GM19324 (cell line): ENCODE measurements around the gene TEX52.

Experiments used
- ATAC-seq: cut with Tn5 transposase; IDR thresholded peaks from one replicate; pipeline ENCODE4 v1.9.1; 2021; ENCODE audit warnings: mild to moderate bottlenecking, moderate library complexity; ENCODE audit not compliant: unreplicated experiment, low FRiP score

Gene TEX52

GRCh38 chr12:2857021-2857431 is at the start of gene TEX52:
Gene TEX52 (minus strand): TSS chr12:2857039. CDS start chr12:2857026, 13 bp downstream.
- ATAC-seq = no peak

DNA sequence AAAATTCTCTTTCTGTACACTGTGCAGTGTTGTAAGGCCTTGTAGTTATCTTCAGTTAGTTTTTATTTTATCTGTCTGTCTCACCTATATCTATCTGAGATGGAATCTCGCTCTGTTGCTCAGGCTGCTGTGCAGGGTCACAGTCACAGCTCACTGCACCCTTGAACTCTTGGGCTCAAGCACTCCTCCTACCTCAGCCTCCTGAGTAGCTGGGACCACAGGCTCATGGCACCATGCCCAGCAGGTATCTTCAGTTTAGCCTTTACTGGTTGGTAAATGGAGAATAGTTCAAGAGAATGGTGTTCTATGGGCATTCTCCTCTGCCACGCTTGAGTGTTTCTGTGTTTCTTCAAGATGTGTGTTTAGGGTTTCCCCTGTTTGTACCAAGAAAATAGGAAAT is 47.4 kb upstream of the TEX52 start:
- ATAC-seq = no peak

DNA sequence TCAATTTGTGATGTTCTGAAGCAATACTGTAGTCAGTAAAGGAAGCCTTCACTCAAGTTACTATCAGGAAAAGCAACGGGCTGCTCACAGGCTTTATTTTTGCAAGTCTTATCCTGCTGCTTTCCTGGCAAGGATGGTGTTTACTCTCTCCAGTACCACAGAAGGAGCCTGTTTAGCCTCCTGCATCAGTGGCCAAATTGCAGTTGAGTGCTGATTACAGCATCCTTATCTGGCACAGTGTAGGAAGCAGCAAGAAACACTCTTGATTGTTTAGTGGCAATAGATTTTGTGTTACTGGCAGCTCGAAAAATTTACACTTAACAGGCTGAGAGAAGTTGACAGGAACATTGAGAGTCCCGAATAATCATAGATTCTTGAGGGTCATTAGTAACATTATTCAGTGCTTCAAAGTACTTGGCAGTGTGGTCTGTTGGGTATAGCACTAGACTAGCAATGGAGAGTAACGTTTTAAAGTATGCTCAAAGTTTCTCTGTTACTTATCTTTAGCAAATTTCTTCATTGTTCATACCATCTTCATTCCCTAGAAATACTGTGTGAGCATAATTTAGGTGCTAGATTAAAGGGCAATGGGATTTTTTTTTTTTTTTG is 45.5 kb upstream of the TEX52 start:
- ATAC-seq = no peak

GRCh38 chr12:2900642-2901041 is 43.8 kb upstream of the TEX52 start:
- ATAC-seq = no peak

DNA sequence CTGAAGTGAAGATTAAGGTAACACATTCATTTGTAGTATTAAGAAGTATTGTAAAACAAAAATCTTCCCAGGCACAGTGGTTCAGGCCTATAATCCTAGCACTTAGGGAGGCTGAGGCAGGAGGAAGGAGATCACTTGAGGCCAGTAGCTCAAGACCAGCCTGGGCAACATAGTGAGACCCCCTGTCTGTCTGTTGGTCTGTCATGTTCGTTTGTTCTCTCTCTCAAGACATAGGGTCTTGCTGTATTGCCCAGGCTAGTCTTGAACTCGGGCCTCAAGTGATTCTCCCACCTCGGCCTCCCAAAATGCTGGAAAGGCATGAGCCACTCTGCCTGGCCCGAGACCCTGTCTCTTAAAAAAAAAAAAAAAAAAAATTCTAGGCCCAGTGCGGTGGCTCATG is 40.6 kb upstream of the TEX52 start:
- no peak for ATAC-seq

DNA sequence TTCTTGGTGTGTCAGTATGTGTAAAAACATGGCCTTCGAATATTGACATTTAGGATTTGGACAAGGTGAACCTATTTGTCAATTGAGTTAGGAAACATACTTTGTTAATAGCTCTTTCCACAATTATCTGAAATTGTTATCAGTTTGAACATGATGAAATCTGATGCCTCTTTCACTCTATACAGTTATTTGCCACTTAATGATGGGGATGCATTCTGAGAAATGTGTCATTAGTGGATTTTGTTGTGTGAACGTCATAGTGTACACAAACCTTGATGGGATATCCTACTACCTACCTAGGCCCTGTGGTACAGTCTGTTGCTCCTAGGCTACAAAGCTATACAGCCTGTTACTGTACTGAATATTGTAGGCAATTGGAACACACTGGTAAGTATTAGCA is 38.7 kb upstream of the TEX52 start:
- no peak for ATAC-seq

GRCh38 chr12:2895051-2895451 is 38.2 kb upstream of the TEX52 start:
- no peak for ATAC-seq

DNA sequence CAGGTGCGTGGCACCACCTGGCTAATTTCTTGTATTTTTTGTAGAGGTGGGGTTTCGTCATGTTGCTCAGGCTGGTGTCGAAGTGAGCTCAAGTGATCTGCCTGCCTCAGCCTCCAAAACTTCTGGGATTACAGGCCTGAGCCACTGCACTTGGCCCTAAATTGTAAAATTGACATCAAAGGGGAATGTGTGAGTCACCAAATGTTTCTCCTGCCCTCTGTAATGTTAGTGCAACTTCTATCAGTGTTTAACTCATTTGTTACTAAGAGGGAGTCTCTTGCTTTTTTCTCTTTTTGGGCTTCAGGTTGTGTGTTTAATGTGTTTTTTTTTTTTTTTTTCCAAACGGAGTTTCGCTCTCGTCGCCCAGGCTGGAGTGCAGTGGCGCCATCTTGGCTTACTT is 36.2 kb upstream of the TEX52 start:
- no peak for ATAC-seq

- ATAC-seq = no peak
Observed at GRCh38 chr12:2892246-2892645, 35.4 kb upstream of the TEX52 start.

GRCh38 chr12:2891240-2892053 is 34.6 kb upstream of the TEX52 start:
- no peak for ATAC-seq

- ATAC-seq = peak; percentile 99
Observed at GRCh38 chr12:2890388-2891239, 33.8 kb upstream of the TEX52 start, which contains the start of gene TULP3. Gene TULP3 (plus strand): TSS chr12:2890891. CDS start chr12:2890948, 57 bp downstream.

GRCh38 chr12:2890001-2890387 is 33.2 kb upstream of the TEX52 start:
- ATAC-seq = no peak

GRCh38 chr12:2886768-2887450 is 30.1 kb upstream of the TEX52 start:
- ATAC-seq = no peak

- no peak for ATAC-seq
Observed at GRCh38 chr12:2884810-2885209, 28.0 kb upstream of the TEX52 start.

DNA sequence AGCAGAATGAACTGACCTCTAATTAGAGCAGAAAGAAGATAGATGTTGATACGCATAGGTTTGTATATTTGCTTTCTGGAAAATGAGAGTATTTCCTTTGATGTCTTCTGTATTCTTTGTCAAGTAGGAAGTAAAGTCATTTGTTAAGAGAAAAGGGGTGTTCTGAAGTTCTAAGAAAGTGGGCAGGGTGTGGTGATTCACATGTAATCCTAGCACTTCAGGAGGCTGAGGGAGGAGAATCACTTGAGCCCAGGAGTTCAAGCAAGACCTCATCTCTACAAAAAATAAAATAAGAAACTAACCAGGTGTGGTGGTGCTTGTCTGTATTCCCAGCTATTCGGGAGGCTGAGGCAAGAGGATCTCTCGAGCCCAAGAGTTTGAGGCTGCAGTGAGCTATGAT is 23.0 kb upstream of the TEX52 start:
- no peak for ATAC-seq

GRCh38 chr12:2877953-2878732 is 21.3 kb upstream of the TEX52 start:
- no peak for ATAC-seq

DNA sequence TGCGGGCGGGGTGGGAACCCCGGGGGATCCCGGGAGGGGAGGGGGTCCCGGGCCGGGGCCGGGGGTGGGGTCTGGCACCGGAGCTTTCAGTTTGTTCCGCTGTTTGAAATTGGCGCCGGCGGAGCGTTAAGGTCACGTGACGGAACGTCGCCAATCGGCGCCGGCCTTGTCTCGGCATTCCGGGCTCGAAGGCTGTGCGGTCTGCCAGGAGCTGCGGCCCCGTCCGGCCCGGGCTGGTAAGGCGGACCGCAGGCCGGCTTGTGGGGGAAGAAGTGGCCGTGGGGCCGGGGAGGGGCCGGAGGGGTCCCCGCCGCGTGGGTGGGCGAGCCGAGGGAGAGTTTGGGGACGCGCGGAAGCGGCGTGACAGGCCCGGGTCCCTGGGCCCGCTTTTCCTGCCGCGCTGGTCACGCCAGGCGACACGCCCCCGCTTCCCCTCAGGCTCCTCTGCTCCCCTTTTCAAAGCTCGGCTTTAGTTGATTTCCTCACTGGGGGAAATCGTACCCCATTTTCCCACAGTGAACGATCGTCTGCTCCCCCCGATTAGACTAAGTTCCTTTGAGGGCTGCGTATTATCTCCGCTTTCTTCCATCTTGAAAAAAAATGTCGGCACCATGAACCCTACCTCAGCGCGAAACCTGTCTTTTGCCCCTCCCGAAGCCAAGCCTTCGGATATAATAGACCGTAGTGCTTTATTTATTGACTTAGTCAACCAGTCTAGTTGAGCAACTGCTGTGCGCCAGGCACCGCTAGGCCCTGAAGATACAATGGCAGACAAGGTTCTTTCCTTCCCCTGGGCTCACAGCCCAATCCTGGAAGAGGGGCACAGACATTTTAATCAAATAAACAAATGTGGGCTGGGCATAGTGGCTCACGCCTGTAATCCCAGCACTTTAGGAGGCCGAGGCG is 20.5 kb upstream of the TEX52 start, which contains the start of the genes FOXM1 and RHNO1:
Gene FOXM1 (minus strand): TSS at position 128 of the 906 bp plus-strand sequence. CDS start 2,696 bp downstream, outside the sequence.
Gene RHNO1 (plus strand): TSS at position 177 of the 906 bp plus-strand sequence. CDS start 8,144 bp downstream, outside the sequence.
- peak; percentile 84 for ATAC-seq

DNA sequence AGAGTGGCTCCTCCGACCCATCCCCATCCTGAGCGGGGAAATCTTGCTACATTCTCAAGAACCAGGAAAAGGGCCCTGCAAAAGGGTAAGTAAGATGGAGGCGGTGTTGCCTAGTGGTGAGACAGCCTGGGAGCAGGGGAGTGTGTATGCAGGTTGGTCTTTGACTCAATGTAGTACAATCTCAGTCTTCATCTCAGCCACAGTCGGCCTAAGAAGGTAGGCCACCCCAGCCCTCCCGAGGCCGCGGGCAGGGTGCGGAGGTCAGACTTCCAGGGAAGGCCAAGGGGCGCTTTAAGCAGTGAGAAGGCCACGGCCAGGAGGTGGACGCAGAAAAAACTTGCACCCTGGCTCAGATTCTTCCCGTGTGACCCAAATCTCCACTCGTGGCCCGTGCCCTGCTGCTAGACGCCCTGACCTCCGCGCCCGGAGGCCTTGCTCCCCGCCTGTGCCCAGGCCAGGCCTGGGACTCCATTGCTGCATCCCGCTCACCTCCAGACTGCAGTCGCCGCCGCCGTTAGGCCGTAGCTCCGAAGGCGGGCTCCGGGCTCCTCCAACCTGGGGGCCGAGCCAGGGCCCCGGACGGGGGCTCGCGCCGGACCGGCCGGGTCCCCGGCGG is 19.7 kb upstream of the TEX52 start:
- ATAC-seq = peak; percentile 14
